GM21737 (cell line): ENCODE measurements around the gene CCDC146.
"Not testable (repeated sequence)": the region's sequence is repeated elsewhere in the genome, so short reads cannot be mapped to it uniquely, and the experiment has no call there.

Experiments used
- ATAC-seq: cut with Tn5 transposase; IDR thresholded peaks from one replicate; pipeline ENCODE4 v1.9.1; 2021; ENCODE audit warnings: mild to moderate bottlenecking, moderate library complexity; ENCODE audit not compliant: unreplicated experiment

CCDC146 gene

DNA sequence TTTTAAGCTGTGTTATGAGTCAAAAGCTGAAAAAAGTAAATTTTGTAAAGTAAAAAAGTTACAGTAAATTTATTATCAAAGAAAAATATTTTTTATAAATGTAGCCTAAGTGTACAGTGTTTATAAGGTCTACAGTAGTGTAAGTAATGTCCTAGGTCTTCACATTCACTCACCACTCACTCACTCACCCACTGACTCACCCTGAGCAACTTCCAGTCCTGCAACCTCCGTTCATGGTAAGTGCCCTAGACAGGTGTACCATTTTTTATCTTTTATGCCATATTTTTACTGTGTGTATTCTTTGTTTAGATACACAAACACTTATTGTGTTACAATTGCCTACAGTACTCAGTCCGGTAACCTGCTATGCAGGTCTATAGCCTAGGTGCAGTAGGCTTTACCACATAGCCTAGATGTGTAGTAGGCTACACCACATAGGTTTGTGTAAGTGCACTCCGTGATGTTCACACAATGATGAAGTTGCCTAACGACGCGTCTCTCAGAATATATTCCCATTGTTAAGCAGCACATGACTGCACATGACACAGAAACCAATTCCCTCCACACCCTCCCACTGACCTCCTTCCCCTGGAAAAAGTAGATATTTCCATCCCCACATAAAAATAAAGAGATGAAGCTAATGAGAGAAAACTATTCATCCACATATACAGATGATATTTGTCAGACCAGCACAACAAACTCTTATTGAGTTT lies 122.0 kb downstream of the CCDC146 start:
- no peak for ATAC-seq

GRCh38 chr7:77245015-77245755 lies 122.8 kb downstream of the CCDC146 start:
- no peak for ATAC-seq

DNA sequence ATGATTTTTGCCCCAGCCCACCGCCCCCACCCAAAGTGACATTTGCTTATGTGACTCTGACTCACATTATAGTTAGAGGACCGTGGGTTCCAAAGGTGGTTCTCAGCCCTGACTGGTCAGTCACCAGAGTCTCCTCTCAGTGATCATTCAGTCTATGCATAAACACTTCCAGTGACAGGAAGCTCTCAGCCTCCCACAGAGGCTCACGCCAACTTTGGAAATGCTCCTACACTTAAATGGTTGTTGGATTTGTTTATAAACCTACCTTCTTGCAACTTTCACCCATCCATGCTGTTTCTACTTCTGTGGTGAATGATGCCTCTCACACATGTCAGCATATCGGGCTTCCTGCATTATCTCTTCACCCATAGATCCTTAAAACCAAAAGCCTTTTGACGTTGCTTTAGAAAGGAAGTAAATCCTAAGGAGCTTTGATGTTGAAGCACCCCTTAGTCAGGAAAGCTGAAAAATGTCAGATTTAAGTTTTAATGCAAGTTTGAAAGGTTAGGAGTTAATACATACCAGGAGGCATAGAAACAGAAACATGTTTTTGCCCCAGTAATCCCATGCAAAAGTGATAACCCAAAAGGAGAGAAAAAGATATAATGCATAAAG lies 123.7 kb downstream of the CCDC146 start:
- no peak for ATAC-seq

- peak; percentile 80 for ATAC-seq
Measured at GRCh38 chr7:77247206-77247850, 124.9 kb downstream of the CCDC146 start.

GRCh38 chr7:77248154-77248553 lies 125.7 kb downstream of the CCDC146 start:
- ATAC-seq, result no peak

DNA sequence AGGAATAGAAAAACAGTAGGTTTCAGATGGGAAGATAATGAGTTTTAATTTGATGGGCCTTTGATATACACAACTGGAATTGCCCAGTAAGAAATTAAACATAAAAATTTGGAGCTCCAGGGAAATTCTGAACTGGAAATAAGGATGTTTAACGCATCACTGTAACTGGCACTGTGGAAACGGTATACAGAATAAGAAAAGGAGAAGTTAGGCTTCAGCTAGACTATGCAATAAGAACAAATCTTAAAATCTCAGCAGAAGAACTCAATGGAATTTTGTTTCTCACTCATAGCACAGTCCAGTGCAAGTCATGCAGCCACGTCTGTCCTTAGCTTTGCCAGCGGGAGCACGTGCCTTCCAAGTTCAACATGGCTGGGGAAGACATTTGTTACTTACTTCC lies 130.1 kb downstream of the CCDC146 start:
- no peak for ATAC-seq

- ATAC-seq, result no peak
Measured at GRCh38 chr7:77253151-77253550, 130.7 kb downstream of the CCDC146 start.

GRCh38 chr7:77254429-77254828 lies 132.0 kb downstream of the CCDC146 start:
- ATAC-seq, result no peak

- no peak for ATAC-seq
Measured at GRCh38 chr7:77254915-77255314, 132.5 kb downstream of the CCDC146 start.

GRCh38 chr7:77258014-77258413 lies 135.6 kb downstream of the CCDC146 start:
- no peak for ATAC-seq

DNA sequence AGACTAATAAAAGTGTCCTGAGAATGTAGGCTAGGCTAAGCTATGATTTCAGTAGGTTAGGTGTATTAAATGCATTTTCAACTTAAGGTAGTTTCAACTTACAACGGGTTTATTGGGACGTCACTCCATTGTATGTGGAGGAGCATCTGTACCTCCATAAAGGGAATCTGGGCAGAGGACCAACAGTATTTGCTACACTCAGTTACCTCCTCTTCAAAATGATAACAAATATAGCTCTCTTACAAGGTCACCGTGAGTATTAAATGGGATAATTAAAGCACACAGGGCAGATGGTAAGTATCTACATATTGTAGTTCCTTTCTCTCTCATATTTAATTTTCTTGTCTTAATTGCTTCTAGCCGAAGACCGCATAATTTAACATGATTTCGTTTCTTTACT lies 136.2 kb downstream of the CCDC146 start:
- ATAC-seq, result no peak

DNA sequence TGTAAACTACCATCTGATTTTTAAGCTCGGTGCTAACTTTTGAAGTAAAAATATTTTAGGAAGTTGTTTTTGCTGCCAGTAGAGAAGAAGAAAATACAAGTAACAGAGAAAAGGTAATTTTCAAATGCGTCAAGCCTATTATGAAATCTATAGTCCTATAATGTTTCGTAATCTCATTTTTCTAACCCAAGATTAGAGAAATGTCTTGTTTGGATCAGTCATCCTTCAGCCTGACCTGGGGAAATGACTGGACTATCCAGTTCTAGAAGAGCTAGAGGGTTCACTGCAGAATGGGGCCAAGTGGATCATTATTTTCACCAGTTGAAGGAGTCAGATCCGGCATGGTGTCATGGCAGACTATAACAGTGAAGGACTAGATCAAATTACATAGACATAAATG lies 139.9 kb downstream of the CCDC146 start:
- no peak for ATAC-seq

DNA sequence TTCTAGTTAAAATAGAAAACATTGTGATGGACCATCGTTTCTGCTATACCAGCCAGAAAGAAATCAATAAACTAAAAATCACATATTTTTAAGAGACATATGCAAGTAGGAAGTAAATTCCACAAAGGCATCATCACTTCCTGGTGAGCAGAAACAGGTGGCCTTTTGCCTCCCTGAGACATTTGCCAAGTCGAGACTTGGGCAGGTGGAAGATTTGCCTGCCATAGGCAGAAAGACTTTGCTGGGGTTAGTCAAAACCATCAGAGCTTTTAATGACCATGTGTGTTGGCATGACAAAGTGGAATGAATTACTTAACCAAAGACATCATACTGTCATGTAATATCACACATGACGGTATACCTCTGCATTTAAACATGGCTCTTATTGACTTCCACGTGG lies 143.3 kb downstream of the CCDC146 start:
- ATAC-seq, result no peak

- ATAC-seq, result peak; percentile 77
Measured at GRCh38 chr7:77266291-77266794, 143.9 kb downstream of the CCDC146 start.

DNA sequence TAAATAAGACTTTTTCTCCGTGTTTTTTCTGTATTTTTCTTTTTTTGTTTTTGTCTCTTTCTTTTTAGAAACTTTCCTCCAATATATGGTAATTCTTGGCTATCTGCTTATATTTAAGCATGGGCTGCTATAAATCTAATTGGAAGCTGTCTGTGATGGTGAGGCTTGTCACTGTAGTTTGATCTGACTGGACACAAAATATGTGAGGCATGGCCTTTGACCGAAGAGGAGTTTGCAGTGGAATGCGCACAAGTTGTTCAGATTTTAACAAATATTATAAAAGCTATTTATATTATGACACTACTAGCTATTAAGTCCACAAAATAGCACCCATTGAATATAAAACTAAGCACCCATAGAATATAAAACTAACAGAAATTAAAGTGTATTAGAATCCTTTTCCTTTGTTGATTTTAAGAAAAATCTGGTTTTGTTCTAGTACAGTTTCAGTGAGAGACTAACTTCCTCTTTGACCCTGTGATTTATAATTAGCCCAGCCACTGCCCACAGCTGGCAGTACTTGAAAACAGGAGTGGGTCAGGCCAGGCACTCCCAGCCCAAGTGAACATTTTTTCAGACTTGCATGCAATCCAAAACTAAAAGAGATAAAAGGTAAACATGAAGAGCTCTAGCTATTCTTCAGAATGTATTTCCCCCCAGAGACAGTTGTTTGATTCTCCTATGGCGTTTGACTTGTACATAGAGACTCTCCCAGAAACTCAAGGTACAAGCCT lies 147.1 kb downstream of the CCDC146 start:
- ATAC-seq, result peak; percentile 68

GRCh38 chr7:77270094-77270480 lies 147.7 kb downstream of the CCDC146 start:
- ATAC-seq, result no peak

DNA sequence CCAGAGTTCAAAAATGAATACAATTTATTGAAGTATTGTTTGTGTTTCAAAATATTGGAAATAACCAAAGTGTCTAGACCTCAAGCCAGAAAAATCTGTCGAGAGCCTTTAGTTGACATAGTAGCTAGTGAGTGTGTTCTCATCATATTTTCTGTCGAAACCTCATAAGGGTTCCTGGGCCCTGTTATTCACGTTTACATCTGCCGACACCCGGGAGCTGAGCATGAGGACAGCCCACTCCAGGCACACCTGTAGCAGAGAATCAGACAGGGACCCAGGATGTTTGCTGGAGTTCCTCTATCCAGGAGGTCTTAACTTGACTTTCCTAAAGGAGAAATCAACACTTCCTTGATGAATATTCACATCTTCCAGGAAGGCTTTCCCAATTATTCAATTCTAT lies 149.4 kb downstream of the CCDC146 start:
- ATAC-seq, result no peak

DNA sequence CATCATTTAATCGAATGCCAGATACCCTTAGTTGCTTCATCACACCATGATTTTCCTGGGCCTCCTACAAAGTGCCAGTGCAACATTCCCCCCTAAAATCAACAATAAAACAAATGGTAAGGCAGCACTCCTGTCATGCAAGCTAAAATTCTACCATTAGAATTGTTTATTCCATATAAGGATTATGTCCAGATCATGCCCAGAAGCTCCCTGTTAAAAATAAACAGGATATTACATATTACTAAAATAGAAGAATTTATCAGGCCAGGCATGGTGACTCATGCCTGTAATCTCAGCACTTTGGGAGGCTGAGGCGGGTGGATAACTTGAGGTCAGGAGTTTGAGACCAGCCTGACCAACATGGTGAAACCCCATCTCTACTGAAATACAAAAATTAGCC lies 153.2 kb downstream of the CCDC146 start:
- not testable (repeated sequence) for ATAC-seq

DNA sequence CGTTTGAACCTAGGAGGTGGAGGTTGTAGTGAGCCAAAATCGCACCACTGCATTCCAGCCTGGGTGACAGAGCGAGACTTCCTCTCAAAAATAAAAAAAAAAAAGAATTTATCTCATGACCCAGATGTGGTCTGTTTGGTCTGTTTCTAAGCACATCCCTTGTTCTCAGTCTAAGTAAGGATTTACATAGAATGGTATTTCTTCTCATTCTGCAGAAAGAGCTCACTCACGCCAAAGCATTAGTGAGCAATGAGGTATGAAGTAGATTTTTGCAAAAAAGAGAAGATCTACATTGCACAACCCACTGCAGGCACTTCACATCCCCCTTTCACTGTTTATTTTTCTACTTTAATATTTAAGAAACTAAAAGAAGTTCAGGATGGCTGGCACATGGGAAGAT lies 153.7 kb downstream of the CCDC146 start:
- ATAC-seq, result no peak

- no peak for ATAC-seq
Measured at GRCh38 chr7:77281780-77282478, 159.5 kb downstream of the CCDC146 start.
